Right forelimb (tissue), 1 donor: ENCODE data around the gene P3H2.
A peak's percentile ranks its signal among the peaks of the same experiment; 100 is the strongest.

Experiments
- DNase-seq: peaks from one replicate; pipeline ENCODE4 v3.0.0-alpha.2; 2018

Gene P3H2

DNA sequence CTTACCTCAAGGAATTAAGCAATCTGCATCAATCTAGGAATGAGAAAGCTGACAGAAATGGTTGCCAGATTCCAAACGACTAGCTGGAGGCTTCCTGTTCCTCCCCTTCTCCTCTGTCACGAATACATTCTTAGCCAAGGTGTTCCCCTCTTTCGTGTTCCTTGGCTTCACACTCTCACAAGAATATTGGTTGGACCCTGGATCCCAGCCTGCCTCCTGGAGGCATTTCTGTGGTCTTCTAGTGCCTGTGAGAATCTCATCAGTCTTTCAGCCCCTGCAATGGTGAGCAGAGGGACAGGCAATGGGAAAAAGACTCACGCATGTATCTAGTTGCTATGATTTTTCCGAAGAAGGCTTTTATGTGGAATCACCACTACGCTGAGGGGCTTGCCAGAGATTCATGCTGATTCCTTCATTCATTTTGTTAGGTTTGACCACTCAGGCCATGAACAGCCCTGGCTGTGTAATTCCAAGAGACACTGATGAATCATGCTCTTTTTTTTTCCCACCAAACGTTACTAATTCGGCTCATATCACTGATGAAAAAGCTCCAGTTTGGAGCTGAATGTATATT is 1.6 kb upstream of the P3H2 start:
- no peak for DNase-seq

DNA sequence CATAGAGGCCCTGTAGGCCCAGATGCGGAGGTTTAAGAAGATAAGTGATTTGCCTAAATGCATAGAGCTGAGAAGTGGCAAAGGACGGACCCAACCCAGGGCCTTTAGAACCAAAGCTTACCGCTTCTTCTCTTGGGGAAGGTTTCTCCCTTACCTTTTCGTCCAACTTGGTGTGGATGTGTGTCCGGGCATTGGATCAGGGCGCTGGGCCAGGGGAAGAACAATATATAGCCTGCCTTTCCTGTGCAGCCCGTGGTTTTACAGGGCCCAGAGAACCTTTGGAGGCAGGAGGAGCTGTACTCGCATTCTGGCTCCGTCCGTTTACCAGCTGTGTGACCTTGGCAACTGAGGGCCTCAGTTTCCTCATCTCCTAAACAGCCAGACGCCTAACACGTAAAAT is 686 bp upstream of the P3H2 start:
- DNase-seq, result peak; percentile 45

DNA sequence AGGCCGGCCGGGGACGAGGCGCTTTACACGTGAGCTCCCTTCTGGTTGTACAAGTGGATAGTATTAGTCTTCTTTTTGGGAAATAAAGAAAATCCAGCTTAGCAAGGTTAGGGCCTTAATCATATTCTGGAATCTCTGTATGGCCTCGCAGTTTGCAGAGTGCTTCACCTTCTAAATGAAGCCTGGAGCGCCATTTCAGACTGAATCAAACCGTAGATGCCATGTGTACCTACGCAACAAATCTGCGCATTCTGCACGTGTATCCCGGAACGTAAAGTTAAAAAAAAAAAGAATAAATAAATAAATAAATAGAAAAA is 322 bp upstream of the P3H2 start:
- no peak for DNase-seq

GRCh38 chr3:190119461-190120268 is 1.0 kb downstream of the P3H2 start:
- DNase-seq, result no peak

GRCh38 chr3:190118438-190118837 is 2.3 kb downstream of the P3H2 start:
- no peak for DNase-seq

DNA sequence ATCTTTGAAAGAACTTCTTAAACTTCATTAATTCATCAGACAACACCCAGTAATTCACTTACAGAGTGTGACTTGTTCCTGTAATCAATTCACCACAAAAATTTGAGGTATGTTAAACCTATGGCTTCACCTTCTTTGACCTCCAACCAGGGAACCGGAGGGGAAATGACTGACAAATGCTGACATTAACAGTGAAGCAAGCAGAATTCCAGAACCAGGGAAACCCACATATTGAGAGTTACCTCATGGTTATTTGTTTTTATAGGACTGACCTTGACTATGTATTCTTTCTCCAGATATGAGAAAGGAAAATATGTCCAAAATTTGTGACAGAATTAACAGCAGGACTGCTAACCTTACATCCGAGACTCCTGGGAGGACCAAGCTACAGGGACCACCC is 2.7 kb downstream of the P3H2 start:
- DNase-seq, result no peak

DNA sequence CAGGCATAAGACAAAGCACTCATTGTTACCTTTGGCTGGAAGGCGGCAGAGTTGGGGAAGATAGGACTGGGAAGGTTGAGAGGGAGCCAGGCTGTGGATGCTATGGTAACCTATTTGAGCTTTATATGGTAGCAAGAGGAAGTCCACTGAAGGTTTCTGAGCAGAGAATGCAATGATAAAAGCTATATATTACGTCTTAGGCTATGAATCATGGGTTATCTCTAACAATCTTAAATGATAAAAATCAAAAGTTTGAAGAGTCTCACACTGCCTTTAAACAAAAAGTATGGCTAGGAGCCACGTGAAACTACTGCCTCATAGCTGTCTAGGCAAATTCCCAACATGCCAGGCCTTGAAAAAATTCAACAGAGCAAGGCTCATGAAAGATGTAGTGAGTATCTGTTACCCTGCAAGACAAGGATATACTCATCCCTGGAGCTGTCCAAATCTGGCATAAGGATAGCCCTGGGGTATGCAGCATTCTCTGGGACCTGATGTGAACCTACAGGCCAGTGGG is 4.1 kb downstream of the P3H2 start:
- DNase-seq, result no peak

DNA sequence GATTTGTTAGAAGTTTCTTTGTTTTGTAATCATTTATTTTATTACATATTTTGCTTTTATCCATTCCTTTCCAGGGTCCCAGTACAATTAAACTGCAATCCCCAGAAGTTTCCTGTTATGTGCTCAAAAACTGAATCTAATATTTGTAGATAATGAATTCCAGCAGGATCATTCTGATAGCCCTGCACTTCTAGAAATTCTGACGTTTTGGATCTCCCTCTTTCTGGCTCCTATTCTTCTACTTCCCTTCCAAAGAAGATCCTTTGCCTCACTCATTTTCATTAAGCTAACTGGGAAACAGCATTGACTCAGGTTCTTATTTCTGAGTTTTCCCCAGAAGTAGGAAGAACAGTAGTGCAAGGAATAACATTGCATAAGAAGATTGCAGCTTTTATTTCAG is 9.9 kb downstream of the P3H2 start:
- no peak for DNase-seq

DNA sequence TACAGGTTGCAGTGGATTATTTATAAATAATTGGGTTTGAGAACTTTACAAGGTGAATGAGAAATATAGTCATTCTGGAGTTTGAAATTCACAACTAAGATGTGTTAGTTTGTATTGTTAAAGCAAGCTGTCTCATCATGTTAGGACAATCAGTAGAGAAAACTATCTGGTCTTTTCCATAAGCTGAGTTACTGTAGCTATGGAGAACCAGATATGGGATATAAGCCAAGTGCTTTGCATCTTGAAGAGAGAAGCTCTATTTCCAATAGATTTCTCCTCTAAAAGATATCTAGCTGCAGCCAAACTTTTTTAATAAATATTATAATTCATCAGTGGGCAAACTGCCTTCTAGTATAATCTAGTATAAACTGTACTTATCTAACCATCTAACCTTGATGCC is 11.3 kb downstream of the P3H2 start:
- DNase-seq, result no peak

DNA sequence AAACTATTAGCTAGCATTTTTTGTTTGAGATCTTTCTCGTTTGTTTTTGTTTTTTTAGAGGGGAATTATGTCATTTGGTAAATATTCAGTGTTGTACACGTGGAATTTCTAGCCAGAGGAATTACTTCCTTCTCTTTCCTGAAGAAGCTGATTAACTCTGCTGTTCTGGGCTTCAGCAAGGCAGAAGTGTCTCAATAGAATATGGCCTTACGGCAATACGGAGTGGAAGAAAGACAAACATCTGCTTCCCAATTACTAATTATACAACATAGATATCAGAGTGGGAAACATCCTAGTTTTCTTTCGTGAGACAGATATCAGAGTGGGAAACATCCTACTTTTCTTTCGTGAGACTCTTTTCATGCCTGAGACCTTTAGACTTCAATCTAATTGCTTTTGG is 11.9 kb downstream of the P3H2 start:
- no peak for DNase-seq

DNA sequence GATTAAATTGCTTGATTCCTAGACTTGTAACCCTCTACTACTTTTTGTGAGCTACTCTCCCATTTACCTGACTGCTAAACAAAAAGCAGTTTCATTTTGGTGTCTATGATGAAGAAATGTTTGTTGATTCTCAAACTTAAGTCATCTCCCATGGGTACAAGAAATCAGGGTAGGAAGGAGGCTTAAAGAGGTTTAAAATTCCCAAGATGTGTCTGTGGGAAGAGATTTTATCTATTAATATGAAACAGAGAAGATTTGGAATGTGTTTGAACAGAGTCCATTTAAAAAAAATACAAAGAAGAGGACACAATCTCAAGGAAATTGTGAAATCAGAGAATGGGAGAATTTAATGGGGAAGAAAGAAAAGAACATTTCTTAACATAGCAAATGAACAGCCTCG is 14.8 kb downstream of the P3H2 start:
- no peak for DNase-seq

- no peak for DNase-seq
Observed at GRCh38 chr3:190101320-190102011, 19.2 kb downstream of the P3H2 start.

GRCh38 chr3:190099099-190099498 is 21.6 kb downstream of the P3H2 start:
- DNase-seq, result no peak

DNA sequence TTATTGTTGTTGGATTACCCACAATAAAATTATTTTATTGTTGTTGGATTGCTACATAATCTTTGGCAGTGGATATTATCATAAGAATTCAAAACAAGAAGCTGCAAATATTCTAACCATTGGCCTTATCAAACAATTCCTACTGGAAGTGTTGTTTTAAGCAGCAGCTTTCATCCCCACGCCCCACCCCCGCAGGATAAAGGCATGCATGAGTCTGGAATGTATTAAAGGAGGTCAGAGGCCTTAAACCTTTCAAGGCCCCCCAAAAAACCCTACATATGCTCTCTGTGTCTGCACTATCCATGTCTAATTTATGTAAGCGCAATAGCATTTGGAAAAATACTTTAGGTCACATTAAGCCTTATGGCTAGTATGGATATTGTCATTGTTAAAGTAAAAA is 23.1 kb downstream of the P3H2 start:
- no peak for DNase-seq

DNA sequence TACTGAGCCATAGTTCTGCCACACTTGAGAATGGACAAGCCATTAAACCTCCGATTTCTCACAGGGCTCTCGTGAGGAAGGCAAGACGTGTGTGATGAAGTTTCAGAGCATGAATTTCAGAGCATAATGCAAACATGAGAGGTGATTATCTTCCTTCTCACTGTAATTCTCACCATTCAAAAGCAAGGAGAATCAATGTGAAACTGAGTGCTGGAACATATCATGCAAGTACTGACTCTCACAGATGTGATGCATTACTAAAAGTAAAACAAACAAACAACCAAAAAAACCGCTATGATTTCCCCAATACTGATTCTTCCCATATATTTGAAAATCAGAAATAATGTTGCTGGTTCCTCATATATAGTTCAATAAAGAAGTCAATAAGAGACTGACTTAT is 23.7 kb downstream of the P3H2 start:
- no peak for DNase-seq

GRCh38 chr3:190096345-190096744 is 24.4 kb downstream of the P3H2 start:
- no peak for DNase-seq

DNA sequence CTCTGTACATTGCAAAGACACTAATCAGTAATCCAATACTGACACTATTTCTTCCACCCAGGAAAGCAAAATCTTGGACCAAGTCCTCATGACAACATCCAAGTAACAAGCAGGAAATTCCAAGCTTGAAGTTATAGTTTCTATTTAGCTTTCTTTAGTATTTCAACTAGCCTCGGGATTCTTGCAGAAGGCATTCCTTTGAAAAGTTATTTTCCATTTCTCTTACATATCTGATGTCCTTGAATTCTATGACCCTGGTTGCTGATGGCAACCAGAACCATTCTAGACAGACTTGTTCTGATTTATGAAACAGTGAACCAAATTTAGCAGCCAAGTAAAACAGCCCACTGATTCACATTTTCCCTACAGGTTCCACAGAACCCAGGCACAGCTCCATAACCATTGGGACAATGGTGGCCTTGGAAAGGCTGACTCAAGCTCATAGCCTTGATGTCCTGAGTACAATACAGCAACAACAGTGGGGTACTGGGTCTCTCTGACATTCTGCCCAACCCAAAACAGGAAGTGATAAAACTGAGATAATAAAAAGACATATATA is 26.5 kb downstream of the P3H2 start:
- no peak for DNase-seq

DNA sequence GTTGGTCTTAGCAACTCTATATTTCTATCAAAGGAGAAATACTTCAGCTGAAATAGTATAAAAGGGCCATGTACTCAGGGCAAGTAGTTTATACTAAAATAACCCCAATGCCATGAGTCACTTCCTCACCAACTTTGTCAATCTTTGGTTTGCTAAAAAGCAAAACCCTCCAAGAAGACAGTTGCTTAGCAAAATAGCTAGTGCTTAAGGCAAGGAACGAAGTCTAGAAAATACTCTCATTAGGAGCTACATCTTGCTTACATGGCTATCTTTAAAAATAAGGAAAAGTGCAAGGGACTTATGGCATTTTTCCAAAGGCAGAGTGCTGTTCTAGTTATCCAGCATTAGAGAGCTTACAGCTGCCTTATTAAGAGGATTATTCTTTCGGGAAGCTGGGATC is 28.4 kb downstream of the P3H2 start:
- no peak for DNase-seq

DNA sequence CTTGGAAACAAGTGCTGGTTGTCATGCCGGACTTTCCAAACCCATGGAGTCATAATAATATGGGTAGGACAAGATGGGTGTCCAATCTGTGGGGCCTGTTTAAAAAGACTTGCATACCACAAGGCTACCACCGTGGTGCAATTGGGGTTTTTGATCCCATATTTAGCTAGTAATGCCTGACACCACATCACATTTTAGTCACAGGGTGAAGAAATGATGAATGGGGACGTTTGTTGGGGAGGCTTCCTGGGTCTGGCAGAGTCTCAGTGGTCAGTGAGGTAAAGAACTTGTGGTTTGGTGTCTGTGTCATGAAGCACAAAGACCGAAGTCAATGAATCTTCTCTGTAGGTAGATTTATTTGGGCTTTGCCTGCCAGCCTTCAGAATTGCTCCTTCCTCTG is 31.0 kb downstream of the P3H2 start:
- no peak for DNase-seq

GRCh38 chr3:190088890-190089289 is 31.8 kb downstream of the P3H2 start:
- DNase-seq, result no peak

DNA sequence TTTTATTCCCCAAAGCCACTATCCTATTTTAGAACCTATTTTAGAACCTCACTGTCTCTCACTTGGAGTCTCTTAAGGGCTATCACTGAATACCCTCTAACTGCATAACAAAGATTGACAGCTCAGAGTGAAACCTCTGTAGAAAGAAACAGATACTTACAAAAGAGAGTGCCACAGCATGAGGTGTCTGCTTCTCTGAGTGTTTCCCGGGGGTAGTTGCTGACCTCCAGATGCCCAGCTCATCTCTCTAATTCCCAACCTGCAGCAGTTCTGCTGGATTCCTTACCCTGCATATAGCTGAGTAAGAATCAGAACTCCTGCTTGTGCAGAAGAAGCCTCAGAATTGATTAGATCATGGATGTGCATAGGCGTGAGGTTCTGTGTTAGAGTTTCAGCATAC is 34.5 kb downstream of the P3H2 start:
- no peak for DNase-seq

DNA sequence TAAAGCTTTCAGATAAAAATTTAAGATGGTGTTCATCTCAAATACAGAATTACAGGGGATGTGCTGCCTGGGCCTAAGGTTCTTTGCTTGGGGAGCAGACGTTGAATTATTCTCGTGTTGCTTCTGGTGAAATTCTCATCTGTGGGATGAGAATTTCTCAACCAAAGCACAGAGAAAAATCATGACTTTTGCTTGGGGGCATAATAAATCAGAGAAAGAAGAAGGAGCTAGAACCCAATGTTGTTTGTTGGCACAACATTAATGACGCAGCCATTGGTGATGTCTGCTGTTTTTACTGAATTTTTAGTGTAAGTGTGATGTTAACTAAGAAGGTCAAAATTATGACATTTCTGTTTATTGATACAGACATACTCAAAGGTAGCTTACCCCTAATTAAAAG is 35.7 kb downstream of the P3H2 start:
- no peak for DNase-seq

DNA sequence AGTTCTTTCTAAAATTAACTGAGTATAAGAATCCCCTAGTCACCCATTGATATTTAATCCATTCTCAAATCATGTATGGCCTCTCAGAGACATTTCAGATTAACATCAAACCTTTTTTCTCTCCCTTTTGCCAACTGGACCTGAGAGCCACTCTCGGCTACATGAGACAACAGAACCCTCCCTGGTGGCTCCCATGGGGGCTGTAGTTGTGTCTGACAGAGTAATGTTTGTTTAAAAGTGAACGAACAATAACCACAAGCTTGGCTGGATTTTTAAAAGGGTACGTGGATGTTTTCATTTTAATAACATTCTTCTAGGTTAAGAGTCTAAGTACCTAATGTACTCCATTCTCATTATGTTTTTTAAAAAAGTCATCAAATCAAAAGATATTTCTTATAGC is 37.1 kb downstream of the P3H2 start:
- no peak for DNase-seq

GRCh38 chr3:190081389-190081788 is 39.3 kb downstream of the P3H2 start:
- DNase-seq, result no peak
